Measurements from ENCODE around the gene BHLHE40.
"Not testable (repeated sequence)": the region's sequence is repeated elsewhere in the genome, so short reads cannot be mapped to it uniquely, and the experiment has no call there.

Gene BHLHE40

DNA sequence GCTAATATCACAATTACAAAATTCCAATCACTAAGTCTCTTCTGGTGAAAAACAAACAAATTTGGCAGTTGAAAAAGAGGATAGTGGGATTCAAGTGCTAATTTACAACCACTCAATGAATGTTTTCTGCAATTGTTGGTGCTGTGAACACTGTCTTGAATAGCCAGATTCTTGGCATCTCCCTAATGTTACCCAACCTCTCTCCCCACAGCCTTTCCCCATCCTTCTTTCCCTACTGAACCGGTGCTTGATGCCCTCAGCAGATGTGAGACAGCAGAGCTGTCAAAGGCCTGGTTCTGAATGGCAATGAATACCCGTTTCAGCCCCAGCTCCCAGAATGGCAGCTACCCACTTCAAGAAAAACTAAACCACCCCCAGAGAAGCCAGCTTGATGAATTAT lies 22.5 kb upstream of the BHLHE40 start:
- DNase-seq (ENCODE audit: low read depth) = no peak
- TF ChIP-seq, protein P1, sequence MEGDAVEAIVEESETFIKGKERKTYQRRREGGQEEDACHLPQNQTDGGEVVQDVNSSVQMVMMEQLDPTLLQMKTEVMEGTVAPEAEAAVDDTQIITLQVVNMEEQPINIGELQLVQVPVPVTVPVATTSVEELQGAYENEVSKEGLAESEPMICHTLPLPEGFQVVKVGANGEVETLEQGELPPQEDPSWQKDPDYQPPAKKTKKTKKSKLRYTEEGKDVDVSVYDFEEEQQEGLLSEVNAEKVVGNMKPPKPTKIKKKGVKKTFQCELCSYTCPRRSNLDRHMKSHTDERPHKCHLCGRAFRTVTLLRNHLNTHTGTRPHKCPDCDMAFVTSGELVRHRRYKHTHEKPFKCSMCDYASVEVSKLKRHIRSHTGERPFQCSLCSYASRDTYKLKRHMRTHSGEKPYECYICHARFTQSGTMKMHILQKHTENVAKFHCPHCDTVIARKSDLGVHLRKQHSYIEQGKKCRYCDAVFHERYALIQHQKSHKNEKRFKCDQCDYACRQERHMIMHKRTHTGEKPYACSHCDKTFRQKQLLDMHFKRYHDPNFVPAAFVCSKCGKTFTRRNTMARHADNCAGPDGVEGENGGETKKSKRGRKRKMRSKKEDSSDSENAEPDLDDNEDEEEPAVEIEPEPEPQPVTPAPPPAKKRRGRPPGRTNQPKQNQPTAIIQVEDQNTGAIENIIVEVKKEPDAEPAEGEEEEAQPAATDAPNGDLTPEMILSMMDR (conservative IDR thresholded peaks at IDR 0.05; ENCODE audit: control insufficient read depth, insufficient read depth, low read depth, low read length) = no peak
- H3K4me3 ChIP-seq (ENCODE audit: control insufficient read depth, low read depth, low read length) = no peak overlapping the region

DNA sequence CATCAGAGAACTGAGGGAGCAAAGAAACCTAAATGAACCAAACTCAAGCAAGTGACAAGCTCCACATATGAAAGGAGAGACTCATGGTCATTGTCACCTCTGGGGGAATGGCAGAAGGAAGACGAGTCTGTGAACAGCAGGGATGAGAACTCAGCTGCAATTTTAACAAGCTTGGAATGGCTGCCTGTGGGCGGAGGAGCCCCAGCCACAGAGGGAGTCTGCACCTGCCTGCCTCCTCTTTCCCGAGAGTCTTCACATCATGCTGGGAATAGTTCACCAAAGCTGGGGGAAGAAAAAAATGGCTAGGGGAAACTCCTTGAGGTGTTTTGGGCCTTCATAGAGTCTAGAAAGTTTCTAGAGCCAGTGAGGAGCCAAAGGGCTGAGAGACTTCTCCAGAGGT lies 21.3 kb upstream of the BHLHE40 start:
- TF ChIP-seq, protein P1 (conservative IDR thresholded peaks at IDR 0.05; ENCODE audit: control insufficient read depth, insufficient read depth, low read depth, low read length) = no peak
- DNase-seq (ENCODE audit: low read depth) = no peak
- no peak overlapping the region for H3K4me3 ChIP-seq (ENCODE audit: control insufficient read depth, low read depth, low read length)

DNA sequence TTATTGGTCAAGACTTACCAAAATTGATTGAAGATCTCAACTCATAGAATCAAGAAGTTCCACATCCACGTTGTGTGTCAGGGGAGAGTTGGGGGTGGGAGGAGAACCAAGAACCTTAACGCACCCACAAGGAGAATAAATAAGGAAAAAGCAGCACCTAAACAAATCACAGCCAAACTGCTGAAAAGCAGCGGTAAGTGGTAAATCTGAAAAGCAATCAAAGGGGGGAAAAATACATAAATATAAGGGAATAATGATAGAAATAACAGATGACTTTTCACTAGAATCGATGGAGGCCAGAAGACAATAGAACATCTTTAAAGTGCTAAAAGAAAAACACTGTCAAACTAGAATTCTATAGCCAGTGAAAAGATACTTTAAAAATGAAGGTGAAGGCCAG lies 20.1 kb upstream of the BHLHE40 start:
- no peak for DNase-seq (ENCODE audit: low read depth)
- no peak overlapping the region for H3K4me3 ChIP-seq (ENCODE audit: control insufficient read depth, low read depth, low read length)
- TF ChIP-seq, protein P1 (conservative IDR thresholded peaks at IDR 0.05; ENCODE audit: control insufficient read depth, insufficient read depth, low read depth, low read length) = no peak

DNA sequence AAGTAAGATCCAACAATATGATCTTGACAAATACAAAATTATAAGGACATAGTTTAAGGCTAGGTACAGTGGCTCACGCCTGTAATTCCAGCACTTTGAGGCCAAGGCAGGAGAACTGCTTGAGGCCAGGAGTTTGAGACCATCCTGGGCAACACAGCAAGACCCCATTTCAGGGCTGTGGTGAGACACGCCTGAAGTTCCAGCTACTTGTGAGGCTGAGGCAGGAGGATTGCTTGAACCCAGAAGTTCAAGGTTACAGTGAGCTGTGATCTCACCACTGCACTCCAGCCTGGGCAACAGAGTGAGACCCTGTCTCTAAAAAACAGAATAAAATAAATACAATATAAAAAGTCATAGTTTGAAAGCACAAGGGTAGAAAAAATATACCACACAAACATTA lies 17.4 kb upstream of the BHLHE40 start:
- H3K4me3 ChIP-seq (ENCODE audit: control insufficient read depth, low read depth, low read length); DNase-seq (ENCODE audit: low read depth): not testable (repeated sequence)

DNA sequence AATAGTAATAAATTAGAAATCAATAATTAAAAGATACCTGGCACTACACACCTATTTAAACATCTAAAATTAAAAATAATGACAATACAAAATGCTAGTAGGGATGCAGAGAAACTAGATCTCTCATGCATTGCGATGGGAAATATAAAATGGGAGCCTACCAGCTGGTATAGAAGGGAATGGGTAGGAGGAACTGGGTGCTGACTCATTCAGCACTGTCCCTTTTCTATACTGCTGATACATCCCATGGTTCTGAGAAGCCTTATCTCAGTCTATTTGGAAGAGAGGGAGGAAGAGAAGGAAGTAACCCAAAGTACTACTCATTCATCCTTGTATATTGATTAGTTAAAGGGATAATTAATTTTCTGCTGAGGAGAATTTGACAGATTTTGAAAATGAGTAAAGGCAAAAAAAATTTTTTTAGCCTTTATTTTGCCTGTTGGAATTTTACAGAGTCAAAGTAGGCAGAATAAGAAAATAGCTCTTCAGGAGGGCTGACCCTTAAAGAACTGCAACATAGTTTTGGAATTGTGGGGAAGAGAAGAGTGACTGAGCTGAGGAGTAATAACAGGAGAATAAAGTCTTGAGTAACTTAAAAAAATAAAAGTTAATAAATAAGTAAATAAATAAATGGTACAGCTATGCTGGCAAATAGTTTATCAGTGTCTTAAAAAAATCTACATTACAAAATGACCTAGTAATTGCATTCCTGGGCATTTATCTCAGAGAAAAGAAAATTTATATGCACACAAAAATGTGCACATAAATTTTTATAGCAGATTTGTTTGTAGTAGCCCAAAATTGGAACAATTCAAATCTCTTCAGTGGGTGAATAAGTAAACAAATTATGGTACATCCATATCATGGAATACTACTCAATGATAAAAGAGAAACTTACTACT lies 15.3 kb upstream of the BHLHE40 start:
- no peak overlapping the region for H3K4me3 ChIP-seq (ENCODE audit: control insufficient read depth, low read depth, low read length)
- TF ChIP-seq, protein P1 (conservative IDR thresholded peaks at IDR 0.05; ENCODE audit: control insufficient read depth, insufficient read depth, low read depth, low read length) = no peak
- DNase-seq (ENCODE audit: low read depth) = no peak

DNA sequence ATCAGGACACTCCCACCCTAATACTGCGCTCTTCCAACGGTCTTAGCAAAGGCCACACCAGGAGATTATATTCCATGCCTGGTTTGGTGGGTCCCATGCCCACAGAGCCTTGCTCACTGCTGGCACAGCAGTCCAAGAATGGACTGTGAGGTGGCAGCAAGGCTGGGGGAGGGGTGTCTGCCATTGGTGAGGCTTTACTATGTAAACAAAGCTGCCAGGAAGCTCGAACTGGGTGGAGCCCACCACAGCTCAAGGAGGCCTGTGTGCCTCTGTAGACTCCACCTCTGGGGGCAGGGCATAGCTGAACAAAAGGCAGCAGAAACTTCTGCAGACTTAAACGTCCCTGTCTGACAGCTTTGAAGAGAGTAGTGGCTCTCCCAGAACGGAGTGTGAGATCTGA lies 13.2 kb upstream of the BHLHE40 start:
- DNase-seq (ENCODE audit: low read depth); H3K4me3 ChIP-seq (ENCODE audit: control insufficient read depth, low read depth, low read length): not testable (repeated sequence)

DNA sequence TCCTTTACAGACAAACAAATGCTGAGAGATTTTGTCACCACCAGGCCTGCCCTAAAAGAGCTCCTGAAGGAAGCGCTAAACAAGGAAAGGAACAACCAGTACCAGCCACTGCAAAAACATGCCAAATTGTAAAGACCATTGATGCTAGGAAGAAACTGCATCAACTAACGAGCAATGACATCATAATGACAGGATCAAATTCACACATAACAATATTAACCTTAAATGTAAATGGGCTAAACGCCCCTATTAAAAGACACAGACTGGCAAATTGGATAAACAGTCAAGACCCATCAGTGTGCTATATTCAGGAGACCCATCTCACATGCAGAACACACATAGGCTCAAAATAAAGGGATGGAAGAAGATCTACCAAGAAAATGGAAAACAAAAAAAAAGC lies 11.6 kb upstream of the BHLHE40 start:
- DNase-seq (ENCODE audit: low read depth); H3K4me3 ChIP-seq (ENCODE audit: control insufficient read depth, low read depth, low read length): not testable (repeated sequence)

DNA sequence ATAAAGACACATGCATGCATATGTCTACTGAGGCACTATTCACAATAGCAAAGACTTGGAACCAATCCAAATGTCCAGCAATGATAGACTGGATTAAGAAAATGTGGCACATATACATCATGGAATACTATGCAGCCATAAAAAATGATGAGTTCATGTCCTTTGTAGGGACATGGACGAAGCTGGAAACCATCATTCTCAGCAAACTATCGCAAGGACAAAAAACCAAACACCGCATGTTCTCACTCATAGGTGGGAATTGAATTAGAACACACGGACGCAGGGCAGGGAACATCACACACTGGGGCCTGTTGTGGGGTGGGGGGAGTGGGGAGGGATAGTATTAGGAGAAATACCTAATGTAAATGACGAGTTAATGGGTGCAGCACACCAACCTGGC lies 7.8 kb upstream of the BHLHE40 start:
- not testable (repeated sequence) for H3K4me3 ChIP-seq (ENCODE audit: control insufficient read depth, low read depth, low read length)

DNA sequence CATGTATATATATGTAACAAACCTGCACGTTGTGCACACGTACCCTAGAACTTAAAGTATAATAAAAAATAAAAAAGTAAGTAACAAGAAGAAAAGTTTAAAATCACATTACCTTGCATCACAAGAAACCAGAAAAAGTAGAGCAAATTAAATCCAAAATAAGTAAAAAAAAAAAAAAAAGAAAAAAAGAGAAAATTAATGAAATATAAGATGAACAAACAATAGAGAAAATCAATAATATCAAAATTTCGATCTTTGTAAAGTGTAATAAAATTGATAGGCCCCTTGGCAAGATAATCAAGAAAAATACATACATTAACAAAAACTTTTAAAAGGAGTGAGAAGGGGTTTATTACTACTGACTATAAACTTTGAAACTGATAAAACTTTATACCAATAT lies 7.4 kb upstream of the BHLHE40 start:
- no peak overlapping the region for H3K4me3 ChIP-seq (ENCODE audit: control insufficient read depth, low read depth, low read length)
- TF ChIP-seq, protein P1 (conservative IDR thresholded peaks at IDR 0.05; ENCODE audit: control insufficient read depth, insufficient read depth, low read depth, low read length) = no peak
- no peak for DNase-seq (ENCODE audit: low read depth)

More for the DNA sequence above, 7.8 kb upstream of the BHLHE40 start:
- DNase-seq (ENCODE audit: low read depth) = not testable (repeated sequence)
